ENCODE results near the gene ELL2. TPM values are rescaled to one million over a fixed set of nuclear protein-coding genes. Genes with fewer than 3 reads are reported as not detected.

Gene ELL2
- total RNA-seq, 1 experiment from 2014 or later = 27.5 TPM

DNA sequence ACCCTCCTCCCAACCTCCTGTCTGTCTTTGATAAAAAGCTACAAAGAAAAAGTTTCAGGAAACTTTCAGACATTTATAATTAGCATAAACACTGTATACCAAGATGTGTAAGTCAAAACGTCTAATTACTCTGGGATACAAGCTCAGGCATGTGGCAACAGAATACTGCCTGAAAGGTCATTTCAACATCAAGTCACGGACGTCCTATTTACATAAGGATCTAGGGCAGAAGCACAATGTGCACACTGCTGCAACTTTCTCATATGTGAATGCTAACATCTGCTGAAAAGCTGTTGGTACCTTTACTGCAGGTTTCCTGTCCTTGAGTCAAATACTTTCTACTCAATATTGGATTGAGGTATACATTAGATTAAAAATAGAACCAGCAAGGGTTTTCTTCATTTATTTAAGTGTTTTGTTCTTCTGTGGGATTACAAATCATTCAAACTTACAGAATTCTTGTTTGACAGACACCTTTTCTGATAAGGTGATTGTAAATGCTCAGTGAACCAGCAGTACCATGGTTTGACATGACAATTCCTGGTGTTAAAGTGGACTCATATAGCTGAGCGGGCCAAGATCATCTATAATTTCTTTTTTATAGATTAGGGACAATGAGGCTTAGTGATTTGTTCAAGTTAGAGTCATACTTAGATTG, 36.8 kb downstream of the ELL2 start:
- no peak overlapping the region for H2AK5ac ChIP-seq (ENCODE audit: insufficient read length, low read length)
- H3K27me3 ChIP-seq (ENCODE audit: insufficient read depth, low read length) = no peaks in the 10 kb centered on the region
- no peaks in the 10 kb centered on the region for H3K23me2 ChIP-seq (ENCODE audit: insufficient read length, low read depth, low read length, poor library complexity, severe bottlenecking)
- H3K18ac ChIP-seq (ENCODE audit: insufficient read length, low read depth, low read length) = no peak overlapping the region
- TF ChIP-seq, protein P1, sequence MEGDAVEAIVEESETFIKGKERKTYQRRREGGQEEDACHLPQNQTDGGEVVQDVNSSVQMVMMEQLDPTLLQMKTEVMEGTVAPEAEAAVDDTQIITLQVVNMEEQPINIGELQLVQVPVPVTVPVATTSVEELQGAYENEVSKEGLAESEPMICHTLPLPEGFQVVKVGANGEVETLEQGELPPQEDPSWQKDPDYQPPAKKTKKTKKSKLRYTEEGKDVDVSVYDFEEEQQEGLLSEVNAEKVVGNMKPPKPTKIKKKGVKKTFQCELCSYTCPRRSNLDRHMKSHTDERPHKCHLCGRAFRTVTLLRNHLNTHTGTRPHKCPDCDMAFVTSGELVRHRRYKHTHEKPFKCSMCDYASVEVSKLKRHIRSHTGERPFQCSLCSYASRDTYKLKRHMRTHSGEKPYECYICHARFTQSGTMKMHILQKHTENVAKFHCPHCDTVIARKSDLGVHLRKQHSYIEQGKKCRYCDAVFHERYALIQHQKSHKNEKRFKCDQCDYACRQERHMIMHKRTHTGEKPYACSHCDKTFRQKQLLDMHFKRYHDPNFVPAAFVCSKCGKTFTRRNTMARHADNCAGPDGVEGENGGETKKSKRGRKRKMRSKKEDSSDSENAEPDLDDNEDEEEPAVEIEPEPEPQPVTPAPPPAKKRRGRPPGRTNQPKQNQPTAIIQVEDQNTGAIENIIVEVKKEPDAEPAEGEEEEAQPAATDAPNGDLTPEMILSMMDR (conservative IDR thresholded peaks at IDR 0.05) = no peak
- no peak overlapping the region for H2AFZ ChIP-seq (ENCODE audit: low read length)
- H2BK5ac ChIP-seq (ENCODE audit: insufficient read length, low read length) = no peak overlapping the region
- H4K91ac ChIP-seq (ENCODE audit: insufficient read length, low read depth, low read length) = no peak overlapping the region
- Mint-ChIP-seq H3K27ac (no peak overlapping the region), H3K4me3 (no peak overlapping the region), H3K27me3 (ENCODE audit: low read depth) (no peaks in the 10 kb centered on the region), H3K9me3 (no peaks in the 10 kb centered on the region), H3K36me3 (ENCODE audit: insufficient read depth in 1 of 3, low read depth in 3 of 3) (no peaks in the 10 kb centered on the region; a peak in 1 of 7 replicates), H3K4me1 (peaks cover 4 to 8% of the 10 kb centered on the region in 2 experiments)
- no peak overlapping the region for H2BK120ac ChIP-seq (ENCODE audit: low read depth, low read length, poor library complexity, severe bottlenecking)
- no peak overlapping the region for H2BK15ac ChIP-seq (ENCODE audit: low read depth, low read length)
- no peak overlapping the region for H4K8ac ChIP-seq (replicated peaks; ENCODE audit: insufficient read length, low read depth, low read length)
- no peak overlapping the region for H3K23ac ChIP-seq (ENCODE audit: insufficient read length, low read depth, low read length)
- no CpG with 5 or more reads among the region's 4 CpGs for WGBS (ENCODE audit: extremely low coverage, insufficient read length, low lambda C conversion rate)
- H3K9me3 ChIP-seq (ENCODE audit: control insufficient read depth, low read depth, low read length) = no peaks in the 10 kb centered on the region
- H3K79me1 ChIP-seq (ENCODE audit: insufficient read depth, low read depth, low read length, poor library complexity, severe bottlenecking) = no peaks in the 10 kb centered on the region
- no peaks in the 10 kb centered on the region for H3K79me2 ChIP-seq (ENCODE audit: insufficient read depth, low read length)
- no peak overlapping the region for H3K4ac ChIP-seq (ENCODE audit: low read depth, low read length)
- H2BK12ac ChIP-seq (ENCODE audit: insufficient read length, low read depth, low read length) = no peak overlapping the region
- DNase-seq = no peak
- no peak overlapping the region for H3K27ac ChIP-seq (ENCODE audit: insufficient read length, low read depth, low read length)
- no peak overlapping the region for H4K5ac ChIP-seq (ENCODE audit: insufficient read length, low read depth, low read length)
- H3K14ac ChIP-seq (ENCODE audit: insufficient read depth, low read length) = no peak overlapping the region
- H3K4me1 ChIP-seq (ENCODE audit: insufficient read depth, low read length) = no peaks in the 10 kb centered on the region
- no peak overlapping the region for H3K4me2 ChIP-seq (ENCODE audit: insufficient read depth, insufficient read length, low read length)
- no peak overlapping the region for H2BK20ac ChIP-seq (ENCODE audit: low read depth, low read length, poor library complexity, severe bottlenecking)
- H4K20me1 ChIP-seq (ENCODE audit: control insufficient read depth, insufficient read depth, insufficient read length) = no peaks in the 10 kb centered on the region
- no peak overlapping the region for H3K56ac ChIP-seq (ENCODE audit: insufficient read length, low read depth, low read length)
- H3K9ac ChIP-seq (ENCODE audit: extremely low read depth, insufficient read length, low read length) = no peak overlapping the region
- no peak overlapping the region for H3T11ph ChIP-seq (ENCODE audit: low read length)
